OCI-LY3 (cell line): ENCODE results near the gene CPA3.

Experiments used
- H2AFZ ChIP-seq: fragments of 200-600, 300-600 bp; shearing (Covaris generic); 2 replicates; pipeline ENCODE4 v1.6.0; 2014; ENCODE audit warnings: antibody characterized with exemption, low read depth, low read length
- H3K27ac ChIP-seq: fragments of 200-600, 300-600 bp; sonication (generic); 2 replicates; pipeline ENCODE4 v1.5.1; 2014; ENCODE audit warnings: mild to moderate bottlenecking, low read length, moderate library complexity, mixed read lengths
- H3K27me3 ChIP-seq: fragments of 200-600, 300-600 bp; sonication (generic); 2 replicates; pipeline ENCODE4 v1.6.1; 2014; ENCODE audit warnings: low read depth, low read length, mixed read lengths
- H3K36me3 ChIP-seq: fragments of 200-600, 300-600 bp; sonication (generic); replicated peaks from 2 replicates; pipeline ENCODE3; 2014; ENCODE audit warnings: low read depth, low read length, mixed read lengths
- H3K4me1 ChIP-seq: fragments of 300-600, 200-600 bp; sonication (generic); 2 replicates; pipeline ENCODE4 v1.6.1; 2014; ENCODE audit warnings: low read length, mixed read lengths
- H3K4me2 ChIP-seq: fragments of 200-600, 300-600 bp; sonication (generic); 2 replicates; pipeline ENCODE4 v1.6.1; 2014; ENCODE audit warnings: low read length, mixed read lengths
- H3K4me3 ChIP-seq: fragments of 300-600, 200-600 bp; sonication (generic); 2 replicates; pipeline ENCODE4 v1.5.1; 2014; ENCODE audit warnings: antibody characterized with exemption, mild to moderate bottlenecking, low read length, moderate library complexity
- H3K79me2 ChIP-seq: fragments of 300-600, 200-600 bp; shearing (Covaris generic); 2 replicates; pipeline ENCODE4 v1.6.1; 2014; ENCODE audit warnings: mild to moderate bottlenecking, low read length, mixed read lengths
- H3K9ac ChIP-seq: fragments of 300-600, 200-600 bp; shearing (Covaris generic); 2 replicates; pipeline ENCODE4 v1.6.0; 2014; ENCODE audit warnings: mild to moderate bottlenecking, low read length, moderate library complexity
- H3K9me3 ChIP-seq: fragments of 200-600, 300-600 bp; shearing (Covaris generic); 2 replicates; pipeline ENCODE4 v1.6.1; 2014; ENCODE audit warnings: low read length, mixed read lengths; ENCODE audit not compliant: insufficient read depth
- H4K20me1 ChIP-seq: fragments of 200-600, 300-600 bp; sonication (generic); 2 replicates; pipeline ENCODE4 v1.6.1; 2016; ENCODE audit warnings: low read length, mixed read lengths; ENCODE audit not compliant: insufficient read depth
- CTCF ChIP-seq: fragments of 200-600, 300-600 bp; sonication (generic); IDR thresholded peaks from 2 replicates; pipeline ENCODE4 v1.5.1; 2014; ENCODE audit warnings: antibody characterized with exemption, low read length, low read depth
- EZH2phosphoT487 ChIP-seq: fragments of 200-600 bp; shearing (Covaris generic); IDR thresholded peaks from 2 replicates; pipeline ENCODE4 v1.6.1; 2018; ENCODE audit warnings: antibody characterized with exemption, mixed run types, low read depth

CPA3 gene

GRCh38 chr3:148930752-148931151 lies 65.7 kb downstream of the CPA3 start:
- H3K27ac ChIP-seq, result no peak overlapping the region
- no peak overlapping the region for H2AFZ ChIP-seq
- no peaks in the 10 kb centered on the region for H3K27me3 ChIP-seq
- H3K9me3 ChIP-seq, result no peaks in the 10 kb centered on the region
- H3K9ac ChIP-seq, result no peak overlapping the region
- no peak overlapping the region for H3K4me3 ChIP-seq
- no peaks in the 10 kb centered on the region for H3K79me2 ChIP-seq
- H3K4me1 ChIP-seq, result no peaks in the 10 kb centered on the region
- TF ChIP-seq CTCF, result no peak
- no peak for TF ChIP-seq EZH2phosphoT487
- no peak overlapping the region for H3K4me2 ChIP-seq
- H3K36me3 ChIP-seq, result no peaks in the 10 kb centered on the region
- no peaks in the 10 kb centered on the region for H4K20me1 ChIP-seq

GRCh38 chr3:148931574-148931973 lies 66.5 kb downstream of the CPA3 start:
- no peaks in the 10 kb centered on the region for H4K20me1 ChIP-seq
- no peaks in the 10 kb centered on the region for H3K4me1 ChIP-seq
- no peak overlapping the region for H3K4me2 ChIP-seq
- TF ChIP-seq CTCF, result no peak
- no peak for TF ChIP-seq EZH2phosphoT487
- H3K4me3 ChIP-seq, result no peak overlapping the region
- no peak overlapping the region for H2AFZ ChIP-seq
- H3K79me2 ChIP-seq, result no peaks in the 10 kb centered on the region
- no peaks in the 10 kb centered on the region for H3K36me3 ChIP-seq
- no peak overlapping the region for H3K9ac ChIP-seq
- no peaks in the 10 kb centered on the region for H3K27me3 ChIP-seq
- H3K27ac ChIP-seq, result no peak overlapping the region
- H3K9me3 ChIP-seq, result no peaks in the 10 kb centered on the region

- TF ChIP-seq CTCF, result no peak
- TF ChIP-seq EZH2phosphoT487, result no peak
- no peak overlapping the region for H3K9ac ChIP-seq
These were observed 67.9 kb downstream of the CPA3 start for GRCh38 chr3:148932972-148933371.

GRCh38 chr3:148937467-148938255 lies 72.6 kb downstream of the CPA3 start:
- Histone ChIP-seq H3K79me2 (no peaks in the 10 kb centered on the region), H3K4me3 (no peak overlapping the region), H3K9ac (no peak overlapping the region), H3K9me3 (no peaks in the 10 kb centered on the region), H3K27me3 (0 out of 2 replicates have a peak, but pooled peaks cover 4% of the 10 kb centered on the region), H3K36me3 (no peaks in the 10 kb centered on the region), H2AFZ (no peak overlapping the region), H4K20me1 (no peaks in the 10 kb centered on the region), H3K4me1 (no peaks in the 10 kb centered on the region), H3K27ac (no peak overlapping the region), H3K4me2 (no peak overlapping the region)
- no peak for TF ChIP-seq EZH2phosphoT487
- TF ChIP-seq CTCF, result no peak

More at GRCh38 chr3:148932972-148933371, 67.9 kb downstream of the CPA3 start:
- Histone ChIP-seq H3K9me3 (no peaks in the 10 kb centered on the region), H3K36me3 (no peaks in the 10 kb centered on the region), H3K27ac (no peak overlapping the region), H3K4me3 (no peak overlapping the region), H3K4me1 (no peaks in the 10 kb centered on the region), H3K79me2 (no peaks in the 10 kb centered on the region), H2AFZ (no peak overlapping the region), H3K27me3 (0 out of 2 replicates have a peak, but pooled peaks cover 4% of the 10 kb centered on the region), H3K4me2 (no peak overlapping the region), H4K20me1 (no peaks in the 10 kb centered on the region)
